OCI-LY3 (cell line): Measurements from ENCODE around the gene PIK3R6.

ENCODE experiments used
- EZH2phosphoT487 ChIP-seq: fragments of 200-600 bp; shearing (Covaris generic); IDR thresholded peaks from 2 replicates; pipeline ENCODE4 v1.6.1; 2018; ENCODE audit warnings: antibody characterized with exemption, mixed run types, low read depth
- TF ChIP-seq, protein P1 (sequence below): fragments of 200-600, 300-600 bp; sonication (generic); IDR thresholded peaks from 2 replicates; pipeline ENCODE4 v1.5.1; 2014; ENCODE audit warnings: antibody characterized with exemption, low read length, low read depth

- TF ChIP-seq, protein P1, sequence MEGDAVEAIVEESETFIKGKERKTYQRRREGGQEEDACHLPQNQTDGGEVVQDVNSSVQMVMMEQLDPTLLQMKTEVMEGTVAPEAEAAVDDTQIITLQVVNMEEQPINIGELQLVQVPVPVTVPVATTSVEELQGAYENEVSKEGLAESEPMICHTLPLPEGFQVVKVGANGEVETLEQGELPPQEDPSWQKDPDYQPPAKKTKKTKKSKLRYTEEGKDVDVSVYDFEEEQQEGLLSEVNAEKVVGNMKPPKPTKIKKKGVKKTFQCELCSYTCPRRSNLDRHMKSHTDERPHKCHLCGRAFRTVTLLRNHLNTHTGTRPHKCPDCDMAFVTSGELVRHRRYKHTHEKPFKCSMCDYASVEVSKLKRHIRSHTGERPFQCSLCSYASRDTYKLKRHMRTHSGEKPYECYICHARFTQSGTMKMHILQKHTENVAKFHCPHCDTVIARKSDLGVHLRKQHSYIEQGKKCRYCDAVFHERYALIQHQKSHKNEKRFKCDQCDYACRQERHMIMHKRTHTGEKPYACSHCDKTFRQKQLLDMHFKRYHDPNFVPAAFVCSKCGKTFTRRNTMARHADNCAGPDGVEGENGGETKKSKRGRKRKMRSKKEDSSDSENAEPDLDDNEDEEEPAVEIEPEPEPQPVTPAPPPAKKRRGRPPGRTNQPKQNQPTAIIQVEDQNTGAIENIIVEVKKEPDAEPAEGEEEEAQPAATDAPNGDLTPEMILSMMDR: 0 out of 2 replicates have a peak, but pooled peaks have one; percentile 4
- no peak for TF ChIP-seq EZH2phosphoT487
These were observed 26.2 kb upstream of the PIK3R6 start for GRCh38 chr17:8893621-8894201.
